Measurements from ENCODE around the gene CACNG7. TPM values are rescaled to one million over a fixed set of nuclear protein-coding genes. Genes with fewer than 3 reads are reported as not detected.
A peak's percentile ranks its signal among the peaks of the same experiment; 100 is the strongest.

The CACNG7 gene
- total RNA-seq, 1 experiment from 2014 or later: 22.7 TPM

DNA sequence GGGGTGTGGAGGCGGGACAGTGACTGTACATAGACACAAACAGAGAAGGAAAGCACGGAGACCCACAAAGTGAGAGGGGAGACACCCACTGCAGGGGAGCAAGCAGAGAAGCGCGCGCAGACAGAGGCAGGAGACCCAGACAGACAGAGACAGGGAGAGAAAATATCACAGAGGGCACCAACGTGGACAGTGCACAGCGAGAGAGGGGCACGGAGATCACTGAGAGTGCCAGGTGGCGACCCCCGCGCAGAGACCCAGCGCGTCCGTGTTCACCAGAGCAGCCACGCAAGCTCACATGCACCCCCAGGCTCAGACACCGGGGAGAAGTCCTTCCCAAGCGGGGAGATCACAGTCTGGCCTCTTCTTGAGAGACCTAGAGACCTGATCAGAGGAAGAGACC lies 1.4 kb upstream of the CACNG7 start:
- peaks cover 0 to 6% (median 0%) of the 10 kb centered on the region in 3 experiments; a peak in 3 of 7 replicates for H3K36me3 Mint-ChIP-seq (ENCODE audit: insufficient read depth in 1 of 3, low read depth in 3 of 3)
- H3K23me2 ChIP-seq (ENCODE audit: insufficient read length, low read depth, low read length, poor library complexity, severe bottlenecking): peaks cover 28% of the 10 kb centered on the region
- no peak overlapping the region for H3K56ac ChIP-seq (ENCODE audit: insufficient read length, low read depth, low read length)
- WGBS (ENCODE audit: extremely low coverage, insufficient read length, low lambda C conversion rate): no CpG with 5 or more reads among the region's 17 CpGs
- peaks cover 38 to 56% of the 10 kb centered on the region in 2 experiments for H3K4me1 Mint-ChIP-seq
- no peak overlapping the region for H3K9ac ChIP-seq (ENCODE audit: extremely low read depth, insufficient read length, low read length)
- peaks cover 88% of the 10 kb centered on the region for H3K27me3 Mint-ChIP-seq (ENCODE audit: low read depth)
- no peak overlapping the region; the same call in 1 of the 2 replicates for H3K14ac ChIP-seq (ENCODE audit: insufficient read depth, low read length)
- peaks cover 4% of the 10 kb centered on the region; the same call in 1 of the 2 replicates for H3K4me1 ChIP-seq (ENCODE audit: insufficient read depth, low read length)
- H3K27ac ChIP-seq (ENCODE audit: insufficient read length, low read depth, low read length): no peak overlapping the region
- no peak overlapping the region for H2BK20ac ChIP-seq (ENCODE audit: low read depth, low read length, poor library complexity, severe bottlenecking)
- H4K8ac ChIP-seq (replicated peaks; ENCODE audit: insufficient read length, low read depth, low read length): no peak overlapping the region
- no peaks in the 10 kb centered on the region for H3K79me1 ChIP-seq (ENCODE audit: insufficient read depth, low read depth, low read length, poor library complexity, severe bottlenecking)
- H3T11ph ChIP-seq (ENCODE audit: low read length): no peak overlapping the region
- no peaks in the 10 kb centered on the region for H3K9me3 ChIP-seq (ENCODE audit: control insufficient read depth, low read depth, low read length)
- no peak overlapping the region for H2AFZ ChIP-seq (ENCODE audit: low read length)
- H3K23ac ChIP-seq (ENCODE audit: insufficient read length, low read depth, low read length): no peak overlapping the region
- H4K5ac ChIP-seq (ENCODE audit: insufficient read length, low read depth, low read length): no peak overlapping the region
- H2BK120ac ChIP-seq (ENCODE audit: low read depth, low read length, poor library complexity, severe bottlenecking): no peak overlapping the region
- peak overlapping the region; percentile 71 to 89 for H3K4me3 Mint-ChIP-seq
- H3K79me2 ChIP-seq (ENCODE audit: insufficient read depth, low read length): no peaks in the 10 kb centered on the region
- no peaks in the 10 kb centered on the region for H4K20me1 ChIP-seq (ENCODE audit: control insufficient read depth, insufficient read depth, insufficient read length)
- H3K18ac ChIP-seq (ENCODE audit: insufficient read length, low read depth, low read length): no peak overlapping the region
- no peak overlapping the region for H3K27ac Mint-ChIP-seq
- no peak overlapping the region for H2BK5ac ChIP-seq (ENCODE audit: insufficient read length, low read length)
- H4K91ac ChIP-seq (ENCODE audit: insufficient read length, low read depth, low read length): no peak overlapping the region
- no peak for DNase-seq
- no peaks in the 10 kb centered on the region for H3K9me3 Mint-ChIP-seq
- H3K4ac ChIP-seq (ENCODE audit: low read depth, low read length): no peak overlapping the region
- H2BK12ac ChIP-seq (ENCODE audit: insufficient read length, low read depth, low read length): no peak overlapping the region
- no peak overlapping the region for H2AK5ac ChIP-seq (ENCODE audit: insufficient read length, low read length)
- H2BK15ac ChIP-seq (ENCODE audit: low read depth, low read length): no peak overlapping the region
- H3K4me2 ChIP-seq (ENCODE audit: insufficient read depth, insufficient read length, low read length): peak overlapping the region; percentile 95
- H3K27me3 ChIP-seq (ENCODE audit: insufficient read depth, low read length): peaks cover 3% of the 10 kb centered on the region; the same call in 1 of the 2 replicates
- TF ChIP-seq, protein P1, sequence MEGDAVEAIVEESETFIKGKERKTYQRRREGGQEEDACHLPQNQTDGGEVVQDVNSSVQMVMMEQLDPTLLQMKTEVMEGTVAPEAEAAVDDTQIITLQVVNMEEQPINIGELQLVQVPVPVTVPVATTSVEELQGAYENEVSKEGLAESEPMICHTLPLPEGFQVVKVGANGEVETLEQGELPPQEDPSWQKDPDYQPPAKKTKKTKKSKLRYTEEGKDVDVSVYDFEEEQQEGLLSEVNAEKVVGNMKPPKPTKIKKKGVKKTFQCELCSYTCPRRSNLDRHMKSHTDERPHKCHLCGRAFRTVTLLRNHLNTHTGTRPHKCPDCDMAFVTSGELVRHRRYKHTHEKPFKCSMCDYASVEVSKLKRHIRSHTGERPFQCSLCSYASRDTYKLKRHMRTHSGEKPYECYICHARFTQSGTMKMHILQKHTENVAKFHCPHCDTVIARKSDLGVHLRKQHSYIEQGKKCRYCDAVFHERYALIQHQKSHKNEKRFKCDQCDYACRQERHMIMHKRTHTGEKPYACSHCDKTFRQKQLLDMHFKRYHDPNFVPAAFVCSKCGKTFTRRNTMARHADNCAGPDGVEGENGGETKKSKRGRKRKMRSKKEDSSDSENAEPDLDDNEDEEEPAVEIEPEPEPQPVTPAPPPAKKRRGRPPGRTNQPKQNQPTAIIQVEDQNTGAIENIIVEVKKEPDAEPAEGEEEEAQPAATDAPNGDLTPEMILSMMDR (conservative IDR thresholded peaks at IDR 0.05): no peak
